HG03066 (cell line): ENCODE data around the gene ZNF669.

Source experiments
- ATAC-seq: cut with Tn5 transposase; IDR thresholded peaks from one replicate; pipeline ENCODE4 v1.9.1; 2021; ENCODE audit warnings: low read depth; ENCODE audit not compliant: unreplicated experiment

ZNF669 gene

GRCh38 chr1:247077876-247078257, 26.3 kb downstream of the ZNF669 start:
- ATAC-seq, result peak; percentile 16

GRCh38 chr1:247077213-247077612, 26.9 kb downstream of the ZNF669 start:
- ATAC-seq, result no peak

GRCh38 chr1:247070645-247071044, 33.5 kb downstream of the ZNF669 start:
- no peak for ATAC-seq

GRCh38 chr1:247064304-247064703, 39.9 kb downstream of the ZNF669 start:
- no peak for ATAC-seq

DNA sequence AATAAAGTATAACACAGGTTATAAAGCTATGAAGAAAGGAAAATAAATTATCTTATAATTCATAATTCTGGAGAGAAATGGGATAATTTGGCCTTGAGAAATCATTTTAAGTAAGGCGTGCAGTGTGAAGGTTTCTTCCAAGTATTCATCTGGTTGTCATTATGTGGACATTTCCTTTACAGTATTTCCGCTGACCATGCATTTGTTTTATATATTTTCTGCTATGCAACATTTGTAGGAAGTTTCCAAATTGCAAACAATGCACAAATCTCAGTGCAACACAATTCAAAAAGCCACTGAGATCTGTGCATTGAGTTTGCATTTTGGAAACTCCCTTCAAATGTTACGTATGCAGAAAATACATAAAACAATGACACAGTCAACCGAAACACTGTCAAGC, 43.4 kb downstream of the ZNF669 start:
- no peak for ATAC-seq

- ATAC-seq, result no peak
These were observed 48.1 kb downstream of the ZNF669 start for GRCh38 chr1:247056071-247056470.

- no peak for ATAC-seq
These were observed 49.2 kb downstream of the ZNF669 start for GRCh38 chr1:247054992-247055415.
